Stimulated activated naive CD8-positive, alpha-beta T cell treated with anti-CD3 and anti-CD28 coated beads, Interleukin-15, amount 100 ng/mL, for 72 hours (primary cell): Measurements from ENCODE around the gene RNF213.

ENCODE experiments used
- ATAC-seq: fragments of 150-1000 bp; cut with Tn5 transposase; 2 replicates; pipeline ENCODE4 v1.10.0; 2021; ENCODE audit warnings: mild to moderate bottlenecking, moderate library complexity
- DNase-seq, 2 donors: peaks; one replicate each; pipeline ENCODE4 v3.0.0; 2021 to 2022
- H3K27ac Mint-ChIP-seq, 2 donors: one replicate each; pipeline ENCODE4 v1.8.0; 2022; ENCODE audit warnings: mild to moderate bottlenecking in 2 of 2, mixed read lengths in 2 of 2, moderate library complexity in 2 of 2
- H3K27me3 Mint-ChIP-seq: one replicate; pipeline ENCODE4 v1.8.0; 2022; ENCODE audit warnings: mixed read lengths
- H3K4me1 Mint-ChIP-seq: one replicate; pipeline ENCODE4 v1.8.0; 2022; ENCODE audit warnings: mild to moderate bottlenecking, mixed read lengths
- H3K4me3 Mint-ChIP-seq, 2 donors: one replicate each; pipeline ENCODE4 v1.8.0; 2022; ENCODE audit warnings: mild to moderate bottlenecking in 2 of 2, mixed read lengths in 2 of 2, moderate library complexity in 1 of 2
- H3K9me3 Mint-ChIP-seq, 2 donors: one replicate each; pipeline ENCODE4 v1.8.0; 2022; ENCODE audit warnings: mixed read lengths in 2 of 2

Gene RNF213

GRCh38 chr17:80441133-80441578 is 180.5 kb downstream of the RNF213 start:
- ATAC-seq (no peak), DNase-seq (peak in 1 of 2 donors; percentile 45)
- no peak overlapping the region for H3K27ac Mint-ChIP-seq
- H3K9me3 Mint-ChIP-seq: no peaks in the 10 kb centered on the region
- peaks cover 12% of the 10 kb centered on the region for H3K27me3 Mint-ChIP-seq
- H3K4me1 Mint-ChIP-seq: no peaks in the 10 kb centered on the region
- H3K4me3 Mint-ChIP-seq: no peak overlapping the region

- ATAC-seq (no peak), DNase-seq (no peak)
- no peaks in the 10 kb centered on the region for H3K4me1 Mint-ChIP-seq
- no peaks in the 10 kb centered on the region for H3K9me3 Mint-ChIP-seq
- H3K27ac Mint-ChIP-seq: no peak overlapping the region
- H3K4me3 Mint-ChIP-seq: no peak overlapping the region
- peaks cover 12% of the 10 kb centered on the region for H3K27me3 Mint-ChIP-seq
Measured at GRCh38 chr17:80441598-80442322, 181.1 kb downstream of the RNF213 start.

GRCh38 chr17:80442323-80442659 is 181.6 kb downstream of the RNF213 start:
- no peak for DNase-seq
- Mint-ChIP-seq H3K27ac (no peak overlapping the region), H3K4me3 (no peak overlapping the region), H3K9me3 (no peaks in the 10 kb centered on the region), H3K27me3 (peaks cover 12% of the 10 kb centered on the region), H3K4me1 (no peaks in the 10 kb centered on the region)
- no peak for ATAC-seq

GRCh38 chr17:80442764-80443163 is 182.1 kb downstream of the RNF213 start:
- DNase-seq: no peak
- peaks cover 12% of the 10 kb centered on the region for H3K27me3 Mint-ChIP-seq
- no peaks in the 10 kb centered on the region for H3K4me1 Mint-ChIP-seq
- H3K27ac Mint-ChIP-seq: no peak overlapping the region
- H3K4me3 Mint-ChIP-seq: no peak overlapping the region
- no peak for ATAC-seq
- H3K9me3 Mint-ChIP-seq: no peaks in the 10 kb centered on the region

GRCh38 chr17:80443498-80443897 is 182.8 kb downstream of the RNF213 start:
- H3K9me3 Mint-ChIP-seq: no peaks in the 10 kb centered on the region
- ATAC-seq (no peak), DNase-seq (no peak)
- peaks cover 12% of the 10 kb centered on the region for H3K27me3 Mint-ChIP-seq
- H3K4me1 Mint-ChIP-seq: no peaks in the 10 kb centered on the region
- H3K4me3 Mint-ChIP-seq: no peak overlapping the region
- H3K27ac Mint-ChIP-seq: no peak overlapping the region

- H3K9me3 Mint-ChIP-seq: no peaks in the 10 kb centered on the region
- H3K27ac Mint-ChIP-seq: no peak overlapping the region
- no peak for ATAC-seq
- H3K27me3 Mint-ChIP-seq: peaks cover 12% of the 10 kb centered on the region
- no peaks in the 10 kb centered on the region for H3K4me1 Mint-ChIP-seq
- no peak for DNase-seq
- no peak overlapping the region for H3K4me3 Mint-ChIP-seq
Measured at GRCh38 chr17:80443916-80444643, 183.4 kb downstream of the RNF213 start.

GRCh38 chr17:80444644-80444979 is 184.0 kb downstream of the RNF213 start:
- H3K27ac Mint-ChIP-seq: no peak overlapping the region
- H3K4me3 Mint-ChIP-seq: no peak overlapping the region
- no peaks in the 10 kb centered on the region for H3K9me3 Mint-ChIP-seq
- ATAC-seq (no peak), DNase-seq (no peak)
- peaks cover 12% of the 10 kb centered on the region for H3K27me3 Mint-ChIP-seq
- no peaks in the 10 kb centered on the region for H3K4me1 Mint-ChIP-seq

GRCh38 chr17:80445007-80445725 is 184.5 kb downstream of the RNF213 start:
- DNase-seq (no peak), ATAC-seq (peak; percentile 15)
- H3K9me3 Mint-ChIP-seq: no peaks in the 10 kb centered on the region
- H3K27ac Mint-ChIP-seq: no peak overlapping the region
- peaks cover 12% of the 10 kb centered on the region for H3K27me3 Mint-ChIP-seq
- no peaks in the 10 kb centered on the region for H3K4me1 Mint-ChIP-seq
- no peak overlapping the region for H3K4me3 Mint-ChIP-seq

- Mint-ChIP-seq H3K4me3 (no peak overlapping the region), H3K27ac (no peak overlapping the region), H3K4me1 (no peaks in the 10 kb centered on the region), H3K27me3 (peaks cover 12% of the 10 kb centered on the region), H3K9me3 (no peaks in the 10 kb centered on the region)
- no peak for ATAC-seq
- no peak for DNase-seq
Measured at GRCh38 chr17:80445726-80446110, 185.1 kb downstream of the RNF213 start.

GRCh38 chr17:80446645-80447405 is 186.2 kb downstream of the RNF213 start:
- Mint-ChIP-seq H3K4me1 (no peaks in the 10 kb centered on the region), H3K27me3 (peaks cover 12% of the 10 kb centered on the region), H3K27ac (no peak overlapping the region), H3K9me3 (no peaks in the 10 kb centered on the region), H3K4me3 (no peak overlapping the region)
- ATAC-seq: no peak
- no peak for DNase-seq

- Mint-ChIP-seq H3K9me3 (no peaks in the 10 kb centered on the region), H3K4me3 (no peak overlapping the region), H3K27ac (no peak overlapping the region), H3K4me1 (peaks cover 3% of the 10 kb centered on the region), H3K27me3 (peaks cover 5% of the 10 kb centered on the region)
- DNase-seq: no peak
- no peak for ATAC-seq
Measured at GRCh38 chr17:80447790-80448189, 187.1 kb downstream of the RNF213 start.
